GM23338 (cell line): ENCODE measurements around the gene SEMA6C.

Experiments used
- CREB1 ChIP-seq: fragments of 250-450 bp; sonication (Bioruptor Pico); IDR thresholded peaks from 2 replicates; pipeline ENCODE4 v1.5.0; 2020; ENCODE audit warnings: low read depth, mild to moderate bottlenecking, moderate library complexity
- CTCF ChIP-seq, 2 experiments: fragments of 200-600 bp in 1 of 2; sonication (generic) in 1 of 2; conservative IDR thresholded peaks; 2 replicates each; pipeline versions ENCODE4 v1.5.1 to v1.6.1; 2016 to 2017; ENCODE audit warnings: antibody characterized with exemption in 2 of 2, low read depth in 2 of 2, mild to moderate bottlenecking in 2 of 2, moderate library complexity in 1 of 2
- EZH2 ChIP-seq: fragments of 200-600 bp; sonication (generic); IDR thresholded peaks from one replicate; pipeline ENCODE4 v1.8.0; 2017; ENCODE audit warnings: antibody characterized with exemption, mild to moderate bottlenecking, low read depth; ENCODE audit not compliant: unreplicated experiment
- NANOG ChIP-seq: IDR thresholded peaks from 2 replicates; pipeline ENCODE4 v1.6.1; 2016; ENCODE audit warnings: antibody characterized with exemption, borderline replicate concordance
- POLR2AphosphoS5 ChIP-seq: IDR thresholded peaks from 2 replicates; pipeline ENCODE4 v1.6.1; 2016; ENCODE audit warnings: antibody characterized with exemption, low read depth
- ZNF331 ChIP-seq: fragments of 250-450 bp; sonication (Bioruptor Pico); IDR thresholded peaks from 2 replicates; pipeline ENCODE4 v1.5.0; 2020; ENCODE audit warnings: low read depth, mild to moderate bottlenecking, moderate library complexity
- TF ChIP-seq, protein P1 (sequence below): IDR thresholded peaks from one replicate; pipeline ENCODE4 v1.6.1; 2018; ENCODE audit warnings: antibody characterized with exemption; ENCODE audit not compliant: unreplicated experiment

- TF ChIP-seq POLR2AphosphoS5: no peak
- TF ChIP-seq ZNF331: no peak
- no peak for TF ChIP-seq CTCF (conservative IDR thresholded peaks at IDR 0.05; ENCODE audit: low read depth in 2 of 2)
- no peak for TF ChIP-seq EZH2
- TF ChIP-seq NANOG: no peak
- TF ChIP-seq, protein P1, sequence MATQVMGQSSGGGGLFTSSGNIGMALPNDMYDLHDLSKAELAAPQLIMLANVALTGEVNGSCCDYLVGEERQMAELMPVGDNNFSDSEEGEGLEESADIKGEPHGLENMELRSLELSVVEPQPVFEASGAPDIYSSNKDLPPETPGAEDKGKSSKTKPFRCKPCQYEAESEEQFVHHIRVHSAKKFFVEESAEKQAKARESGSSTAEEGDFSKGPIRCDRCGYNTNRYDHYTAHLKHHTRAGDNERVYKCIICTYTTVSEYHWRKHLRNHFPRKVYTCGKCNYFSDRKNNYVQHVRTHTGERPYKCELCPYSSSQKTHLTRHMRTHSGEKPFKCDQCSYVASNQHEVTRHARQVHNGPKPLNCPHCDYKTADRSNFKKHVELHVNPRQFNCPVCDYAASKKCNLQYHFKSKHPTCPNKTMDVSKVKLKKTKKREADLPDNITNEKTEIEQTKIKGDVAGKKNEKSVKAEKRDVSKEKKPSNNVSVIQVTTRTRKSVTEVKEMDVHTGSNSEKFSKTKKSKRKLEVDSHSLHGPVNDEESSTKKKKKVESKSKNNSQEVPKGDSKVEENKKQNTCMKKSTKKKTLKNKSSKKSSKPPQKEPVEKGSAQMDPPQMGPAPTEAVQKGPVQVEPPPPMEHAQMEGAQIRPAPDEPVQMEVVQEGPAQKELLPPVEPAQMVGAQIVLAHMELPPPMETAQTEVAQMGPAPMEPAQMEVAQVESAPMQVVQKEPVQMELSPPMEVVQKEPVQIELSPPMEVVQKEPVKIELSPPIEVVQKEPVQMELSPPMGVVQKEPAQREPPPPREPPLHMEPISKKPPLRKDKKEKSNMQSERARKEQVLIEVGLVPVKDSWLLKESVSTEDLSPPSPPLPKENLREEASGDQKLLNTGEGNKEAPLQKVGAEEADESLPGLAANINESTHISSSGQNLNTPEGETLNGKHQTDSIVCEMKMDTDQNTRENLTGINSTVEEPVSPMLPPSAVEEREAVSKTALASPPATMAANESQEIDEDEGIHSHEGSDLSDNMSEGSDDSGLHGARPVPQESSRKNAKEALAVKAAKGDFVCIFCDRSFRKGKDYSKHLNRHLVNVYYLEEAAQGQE: no peak
- TF ChIP-seq CREB1 (CRISPR knock-in tag): no peak
Observed at GRCh38 chr1:151106894-151107293, 39.5 kb downstream of the SEMA6C start.
